GM18909 (cell line): ENCODE measurements around the gene C6.

ENCODE experiments used
- ATAC-seq: cut with Tn5 transposase; IDR thresholded peaks from one replicate; pipeline ENCODE4 v1.9.1; 2021; ENCODE audit warnings: mild to moderate bottlenecking; ENCODE audit not compliant: unreplicated experiment, poor library complexity

Gene C6

DNA sequence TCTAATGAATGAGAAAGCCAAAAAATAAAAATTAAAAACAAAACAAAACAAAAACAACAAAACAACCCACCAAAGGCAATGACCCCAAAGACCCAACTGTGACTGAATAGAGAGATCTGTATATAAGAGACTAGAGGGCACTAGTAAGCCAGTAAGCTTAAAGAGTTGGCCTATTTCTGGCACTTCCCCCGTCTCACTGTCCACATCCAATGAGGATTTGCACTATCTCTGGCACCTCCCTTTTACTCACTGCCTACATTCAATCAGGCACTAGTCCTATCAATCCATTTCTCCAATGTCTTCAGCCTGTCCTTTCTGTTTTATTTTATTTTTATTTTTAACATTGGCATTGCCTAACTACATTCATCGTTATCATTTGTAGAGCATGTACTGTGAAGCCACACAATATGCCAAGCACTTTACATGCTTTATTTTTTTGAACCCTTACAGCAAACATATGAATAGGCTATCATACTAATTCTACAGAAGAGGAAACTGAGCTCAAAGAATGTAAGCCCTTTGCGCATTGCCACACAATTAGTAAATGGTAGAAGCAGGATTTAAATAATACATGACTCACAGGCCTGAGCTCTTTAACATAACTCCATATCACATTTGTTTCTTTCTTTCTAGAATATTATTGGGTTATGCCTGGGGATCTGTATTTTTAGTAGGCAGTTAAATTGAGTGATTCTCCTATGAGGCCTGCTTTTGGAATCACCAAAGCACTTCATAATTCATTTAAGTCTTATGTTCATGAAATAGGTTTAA, 70.0 kb downstream of the C6 start:
- no peak for ATAC-seq

DNA sequence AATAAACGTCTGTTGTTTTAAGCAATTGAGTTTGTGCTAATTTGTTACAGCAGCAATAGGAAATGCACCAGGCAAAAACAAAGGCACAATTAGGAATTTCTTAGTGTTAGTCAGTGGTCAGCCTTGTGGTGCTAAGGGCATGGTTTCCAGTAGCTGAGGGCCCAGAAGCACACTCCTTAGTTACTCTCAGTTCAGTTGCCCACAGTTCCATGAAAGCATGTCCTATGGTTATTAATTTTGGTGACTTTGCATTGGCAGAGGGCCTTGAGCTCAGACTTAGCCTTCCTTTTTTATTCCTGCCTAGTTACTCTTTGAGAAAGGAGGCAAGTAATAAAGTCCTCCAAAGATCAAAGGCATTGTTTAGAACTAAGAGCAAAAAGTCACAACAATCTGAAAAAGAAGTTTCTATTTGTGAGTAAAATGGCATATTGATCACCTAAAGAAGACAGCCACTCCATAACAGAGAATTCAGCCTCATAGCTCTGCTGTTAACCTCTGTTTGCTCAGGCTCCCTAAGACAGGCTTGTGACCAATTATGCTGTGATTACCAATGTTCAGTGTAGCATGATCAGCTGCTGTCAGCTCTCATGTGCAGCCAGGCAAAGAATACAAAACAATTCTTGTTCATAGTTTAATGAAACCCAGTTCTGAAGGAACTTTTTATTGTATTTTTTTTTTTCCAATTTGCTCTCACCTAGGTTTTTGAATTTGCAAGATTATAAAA, 85.2 kb downstream of the C6 start:
- ATAC-seq: no peak

DNA sequence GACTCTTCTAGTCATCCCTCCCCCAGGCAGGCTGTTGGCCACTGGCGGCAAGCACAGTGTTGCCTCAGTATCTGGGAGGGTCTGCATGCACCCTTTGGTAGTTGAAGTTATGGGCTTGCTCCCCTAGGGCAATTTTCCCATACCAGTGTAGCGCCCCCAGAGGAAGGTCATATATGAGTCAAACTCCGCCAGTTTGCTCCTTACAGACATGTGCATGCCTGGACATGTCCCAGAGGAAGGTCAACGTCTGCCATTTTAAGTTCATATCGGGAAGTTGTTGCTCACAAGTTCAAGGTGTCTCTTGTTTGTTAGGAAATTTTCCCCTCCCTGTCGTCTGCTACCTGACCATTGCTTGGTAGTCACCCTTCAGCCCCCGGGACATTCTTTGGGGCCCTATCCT, 90.9 kb downstream of the C6 start:
- ATAC-seq: no peak

DNA sequence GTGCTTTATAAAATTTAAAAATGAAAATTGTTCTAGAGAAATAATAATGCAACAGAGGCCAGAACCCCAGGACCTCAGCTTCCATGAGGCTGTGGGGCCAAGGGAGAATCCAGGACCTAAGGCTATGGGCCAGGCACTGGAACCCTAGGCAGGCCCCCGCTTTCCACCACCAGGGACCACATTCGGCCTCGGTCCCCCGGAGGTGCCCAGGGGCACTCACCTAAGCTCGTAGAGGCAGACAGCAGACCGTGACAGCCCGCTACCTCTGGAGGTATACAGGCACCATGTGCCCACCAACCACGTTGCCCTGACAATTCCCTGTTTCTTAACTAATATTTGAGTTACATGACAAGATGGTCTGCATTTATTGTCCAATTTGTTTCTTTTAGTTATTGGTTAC, 92.7 kb downstream of the C6 start:
- ATAC-seq: no peak

DNA sequence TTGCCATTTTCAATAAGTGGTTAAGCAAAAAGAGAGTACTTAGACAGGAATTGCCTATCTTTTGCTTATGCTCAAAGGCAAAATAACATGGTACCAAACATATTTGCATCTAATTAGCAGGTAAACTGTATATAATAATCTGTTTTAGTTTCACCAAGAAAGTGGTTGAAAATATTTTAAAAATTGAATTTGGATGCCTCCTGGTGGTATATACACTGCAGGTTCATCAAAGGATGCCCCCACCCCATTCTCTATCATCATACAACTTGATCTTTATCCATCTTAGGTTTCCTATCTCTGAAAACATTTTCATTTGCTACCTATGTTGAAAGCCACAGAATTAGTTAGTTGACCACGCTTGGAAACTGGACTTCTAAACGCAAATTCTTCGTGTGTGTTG, 95.2 kb downstream of the C6 start:
- ATAC-seq: no peak

DNA sequence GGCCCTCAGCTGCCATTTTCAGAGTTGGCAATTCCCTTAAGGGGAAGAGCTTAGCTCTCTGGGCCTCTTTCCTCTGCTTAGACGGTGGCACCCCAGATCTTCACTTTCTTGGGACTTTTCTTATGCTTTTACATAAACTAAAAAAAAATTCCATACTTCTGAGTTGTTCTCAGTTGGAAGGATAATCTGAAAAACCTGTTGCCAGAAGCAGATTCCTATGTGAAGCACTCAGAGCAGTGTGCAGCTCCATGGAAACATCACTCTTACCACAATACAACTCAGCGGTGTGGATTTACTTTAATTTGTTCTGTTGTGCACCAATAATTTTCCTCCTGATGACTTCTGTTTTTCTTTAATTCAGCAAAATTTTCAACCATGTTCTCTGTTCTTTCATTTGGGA, 98.1 kb downstream of the C6 start:
- no peak for ATAC-seq

DNA sequence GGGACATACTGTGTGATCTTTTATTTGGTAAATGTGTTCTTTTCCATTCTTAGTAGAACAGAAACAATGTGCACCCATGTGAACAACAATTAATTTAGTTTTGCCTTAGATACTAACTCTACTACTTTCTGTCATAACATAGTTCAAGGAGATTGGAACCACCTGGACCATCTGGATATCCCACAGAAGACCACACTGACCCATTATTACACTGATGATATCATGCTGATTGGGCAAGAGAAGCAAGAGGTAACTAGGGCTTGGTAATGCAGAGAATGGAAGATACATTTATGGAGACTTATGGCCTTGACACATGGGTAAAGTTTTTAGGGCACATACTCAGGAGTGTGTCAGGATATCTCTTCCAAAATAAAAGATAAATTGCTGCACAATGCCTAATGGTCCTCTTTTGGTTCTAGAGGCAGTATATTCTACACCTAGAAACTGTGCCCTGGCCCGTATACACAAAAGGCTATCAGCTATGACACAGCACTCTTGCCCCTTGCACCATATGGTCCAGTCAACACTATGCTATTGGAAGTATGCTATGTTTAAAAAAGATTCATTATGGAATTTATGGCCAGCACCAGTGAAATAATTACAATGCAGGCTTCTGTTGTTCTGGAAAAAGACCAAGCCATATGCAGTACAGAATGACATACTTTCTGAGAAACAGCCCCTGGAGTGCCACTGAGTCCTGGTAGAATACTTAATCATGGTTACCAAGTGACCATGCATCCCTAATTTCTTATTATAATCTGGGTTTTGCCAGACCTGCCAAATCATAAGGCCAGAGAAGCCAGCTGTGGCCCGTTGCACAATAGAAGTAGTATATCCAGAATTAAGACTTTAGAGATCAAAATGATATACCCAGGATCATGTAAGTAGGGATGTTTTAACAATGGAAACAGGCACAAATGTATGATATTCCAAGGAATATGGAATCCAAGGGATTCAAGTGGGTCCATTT, 100.6 kb downstream of the C6 start:
- ATAC-seq: no peak

DNA sequence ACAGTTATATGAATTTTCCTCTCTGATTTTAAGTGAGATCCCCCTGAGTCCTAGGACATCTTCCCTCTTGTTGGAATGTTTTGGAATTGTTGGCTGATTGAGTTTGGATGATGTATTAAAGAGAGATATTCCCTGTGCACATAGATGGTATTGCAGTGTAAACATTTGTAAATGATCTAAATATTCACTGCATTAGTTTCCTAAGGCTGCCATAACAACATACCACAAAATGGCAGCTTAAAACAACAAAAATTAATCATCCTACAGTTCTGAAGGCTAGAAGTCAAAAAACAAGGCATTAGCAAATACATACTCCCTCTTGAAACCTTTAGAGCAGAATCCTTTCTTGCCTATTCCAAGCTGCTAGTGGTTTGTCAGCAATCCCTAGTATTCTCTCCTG, 104.1 kb downstream of the C6 start:
- ATAC-seq: no peak

DNA sequence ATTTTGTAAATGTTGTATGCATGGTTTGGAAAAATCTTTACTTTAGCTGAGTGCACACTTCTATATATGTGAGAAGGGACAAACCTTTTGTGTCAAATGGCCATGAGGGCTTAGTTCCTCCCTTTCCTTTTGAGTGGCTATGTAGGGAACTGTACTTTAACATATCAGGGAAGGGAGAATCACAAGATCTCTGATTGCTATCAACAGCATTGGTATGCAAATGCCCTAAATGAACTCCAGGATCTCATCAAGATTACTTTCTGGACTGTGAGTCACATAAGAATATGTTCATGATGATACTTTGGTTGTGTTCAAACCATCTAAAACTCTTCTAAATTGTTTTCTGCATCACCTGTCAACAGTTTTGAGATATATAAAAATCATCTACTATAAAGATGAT, 111.0 kb downstream of the C6 start:
- no peak for ATAC-seq

DNA sequence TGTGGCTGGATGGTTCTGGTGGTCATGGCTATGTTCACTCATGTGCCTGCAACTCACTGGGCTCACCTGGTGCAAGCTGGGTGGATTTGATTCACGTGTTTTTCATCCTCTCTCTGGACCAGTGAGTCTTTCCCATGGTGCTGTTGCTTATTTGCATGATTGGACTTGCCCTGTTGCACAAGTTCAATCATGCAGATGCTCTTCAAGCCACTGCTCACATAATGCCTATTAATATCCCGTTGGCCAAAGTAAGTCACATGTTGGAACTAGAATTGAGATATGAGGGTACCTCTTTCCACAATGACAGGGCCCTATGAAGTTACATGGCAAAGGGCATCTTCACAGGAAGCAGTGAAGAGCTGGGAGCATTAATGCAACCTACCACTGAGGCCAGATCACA, 115.7 kb downstream of the C6 start:
- no peak for ATAC-seq

DNA sequence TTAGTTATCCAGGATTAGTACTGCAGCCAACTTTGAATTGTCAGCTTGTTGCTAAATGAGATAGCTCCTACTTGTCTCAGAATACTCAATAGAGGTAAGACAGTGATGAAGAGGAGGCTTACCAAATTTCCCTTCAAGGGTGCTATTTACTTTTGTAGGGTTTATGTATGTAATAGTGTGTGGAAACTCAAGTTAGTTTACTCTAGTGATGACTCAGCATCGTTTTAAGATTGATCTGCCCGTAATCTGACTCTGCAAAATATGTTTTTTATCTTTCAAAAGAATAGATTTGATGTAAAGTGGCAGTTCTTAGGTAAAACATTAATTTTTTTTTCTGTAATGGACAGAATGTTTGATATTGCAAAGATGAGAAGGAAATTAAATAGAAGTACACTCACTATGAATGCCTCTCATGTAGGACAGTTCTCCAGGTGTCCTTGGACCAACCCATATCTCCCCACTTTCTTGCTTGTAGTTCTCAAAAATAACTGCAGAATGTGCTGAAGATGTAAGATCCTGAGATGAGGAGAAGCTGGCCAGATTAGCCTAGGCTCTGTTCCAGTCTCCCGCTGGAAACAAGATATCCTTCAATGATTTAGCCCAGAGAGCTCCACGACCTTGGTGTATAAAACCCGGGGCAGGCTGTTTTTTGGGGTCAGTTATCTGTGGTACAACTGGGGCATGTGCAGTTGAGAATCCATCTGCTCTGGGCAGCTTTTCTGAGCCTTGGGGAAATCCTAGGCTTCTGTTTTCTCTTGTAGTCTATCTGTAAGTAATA, 117.8 kb downstream of the C6 start:
- no peak for ATAC-seq

DNA sequence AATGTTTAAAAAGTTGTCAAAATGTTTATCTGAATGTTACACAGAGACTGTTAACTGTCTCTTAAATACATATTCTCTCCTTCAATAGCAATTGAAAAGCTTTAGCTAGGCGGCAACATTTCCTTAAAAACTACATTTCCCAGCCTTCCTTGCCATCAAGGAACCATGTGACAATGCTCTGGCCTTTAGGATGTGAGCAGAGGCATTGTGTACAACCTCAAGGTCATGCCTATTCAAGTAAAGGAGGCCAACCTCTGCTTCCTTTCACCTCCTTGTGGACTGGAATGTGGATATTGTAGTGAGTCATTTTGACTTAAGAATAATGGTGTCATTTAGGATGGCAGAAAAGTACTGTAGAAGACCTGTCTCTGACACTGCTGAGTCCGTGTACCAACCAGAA, 118.5 kb downstream of the C6 start:
- ATAC-seq: no peak

DNA sequence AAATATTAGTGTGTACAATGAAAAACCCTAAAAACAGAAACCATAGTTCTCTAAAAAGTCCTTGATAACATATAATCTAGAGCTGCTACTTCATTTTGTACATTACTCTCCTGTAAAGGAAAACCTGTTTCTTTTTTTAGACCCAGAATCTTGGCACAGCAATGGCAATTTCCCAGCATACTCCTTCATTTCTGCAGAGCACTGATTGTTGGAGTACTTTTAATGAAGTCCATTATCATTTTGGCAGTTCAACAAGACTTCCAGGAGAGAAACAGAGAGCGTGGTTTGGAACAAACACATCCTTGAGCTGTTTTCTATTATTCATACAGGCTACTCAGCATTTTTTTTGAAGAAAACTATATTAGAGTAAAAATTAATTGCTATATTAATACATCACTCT, 119.5 kb downstream of the C6 start:
- ATAC-seq: no peak
